ENCODE measurements around the gene TTC32. TPM values are rescaled to one million over a fixed set of nuclear protein-coding genes. Genes with fewer than 3 reads are reported as not detected.

TTC32 gene
- total RNA-seq, 4 donors from 2014 or later, result 10.8 to 42.6 (median 17.7) TPM

- H3K9me3 ChIP-seq, result no peaks in the 10 kb centered on the region
- WGBS, result 83% methylated on average over 7 of the region's 7 CpGs
- TF ChIP-seq POLR2A (IDR thresholded peaks at IDR 0.05), result no peak
- no peak for TF ChIP-seq EP300 (IDR thresholded peaks at IDR 0.05)
- TF ChIP-seq POLR2AphosphoS5 (IDR thresholded peaks at IDR 0.05), result no peak
- TF ChIP-seq, protein P1, sequence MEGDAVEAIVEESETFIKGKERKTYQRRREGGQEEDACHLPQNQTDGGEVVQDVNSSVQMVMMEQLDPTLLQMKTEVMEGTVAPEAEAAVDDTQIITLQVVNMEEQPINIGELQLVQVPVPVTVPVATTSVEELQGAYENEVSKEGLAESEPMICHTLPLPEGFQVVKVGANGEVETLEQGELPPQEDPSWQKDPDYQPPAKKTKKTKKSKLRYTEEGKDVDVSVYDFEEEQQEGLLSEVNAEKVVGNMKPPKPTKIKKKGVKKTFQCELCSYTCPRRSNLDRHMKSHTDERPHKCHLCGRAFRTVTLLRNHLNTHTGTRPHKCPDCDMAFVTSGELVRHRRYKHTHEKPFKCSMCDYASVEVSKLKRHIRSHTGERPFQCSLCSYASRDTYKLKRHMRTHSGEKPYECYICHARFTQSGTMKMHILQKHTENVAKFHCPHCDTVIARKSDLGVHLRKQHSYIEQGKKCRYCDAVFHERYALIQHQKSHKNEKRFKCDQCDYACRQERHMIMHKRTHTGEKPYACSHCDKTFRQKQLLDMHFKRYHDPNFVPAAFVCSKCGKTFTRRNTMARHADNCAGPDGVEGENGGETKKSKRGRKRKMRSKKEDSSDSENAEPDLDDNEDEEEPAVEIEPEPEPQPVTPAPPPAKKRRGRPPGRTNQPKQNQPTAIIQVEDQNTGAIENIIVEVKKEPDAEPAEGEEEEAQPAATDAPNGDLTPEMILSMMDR (IDR thresholded peaks at IDR 0.05), result no peak
- DNase-seq (ENCODE audit: low spot score in 2 of 2), result peak in 1 of 2 donors; percentile 35
- peaks cover 10% of the 10 kb centered on the region for H3K4me1 ChIP-seq
- H3K27me3 ChIP-seq, result no peaks in the 10 kb centered on the region
- H3K36me3 ChIP-seq, result no peaks in the 10 kb centered on the region
- H3K4me3 ChIP-seq, result no peak overlapping the region
- H3K27ac ChIP-seq, result no peak overlapping the region
Observed at GRCh38 chr2:19887510-19887909, 14.3 kb downstream of the TTC32 start.

- H3K27ac ChIP-seq, result no peak overlapping the region
- TF ChIP-seq, protein P1 (IDR thresholded peaks at IDR 0.05), result no peak
- TF ChIP-seq POLR2AphosphoS5 (IDR thresholded peaks at IDR 0.05) (no peak), EP300 (IDR thresholded peaks at IDR 0.05) (no peak), POLR2A (IDR thresholded peaks at IDR 0.05) (no peak)
- DNase-seq (ENCODE audit: low spot score in 2 of 2), result no peak
- H3K36me3 ChIP-seq, result no peaks in the 10 kb centered on the region
- H3K4me1 ChIP-seq, result peaks cover 10% of the 10 kb centered on the region
- no peak overlapping the region for H3K4me3 ChIP-seq
- WGBS, result 53% methylated on average over 9 of the region's 11 CpGs
- H3K9me3 ChIP-seq, result no peaks in the 10 kb centered on the region
- no peaks in the 10 kb centered on the region for H3K27me3 ChIP-seq
Observed at GRCh38 chr2:19886261-19886660, 15.5 kb downstream of the TTC32 start.

- TF ChIP-seq, protein P1 (IDR thresholded peaks at IDR 0.05), result no peak
- Histone ChIP-seq H3K27me3 (no peaks in the 10 kb centered on the region), H3K4me3 (no peak overlapping the region), H3K4me1 (peaks cover 10% of the 10 kb centered on the region), H3K27ac (no peak overlapping the region), H3K9me3 (no peaks in the 10 kb centered on the region), H3K36me3 (no peaks in the 10 kb centered on the region)
- WGBS, result 62% methylated on average over 7 of the region's 7 CpGs
- peak in 1 of 2 donors; percentile 55 for DNase-seq (ENCODE audit: low spot score in 2 of 2)
Observed at GRCh38 chr2:19885791-19886190, 16.0 kb downstream of the TTC32 start.

DNA sequence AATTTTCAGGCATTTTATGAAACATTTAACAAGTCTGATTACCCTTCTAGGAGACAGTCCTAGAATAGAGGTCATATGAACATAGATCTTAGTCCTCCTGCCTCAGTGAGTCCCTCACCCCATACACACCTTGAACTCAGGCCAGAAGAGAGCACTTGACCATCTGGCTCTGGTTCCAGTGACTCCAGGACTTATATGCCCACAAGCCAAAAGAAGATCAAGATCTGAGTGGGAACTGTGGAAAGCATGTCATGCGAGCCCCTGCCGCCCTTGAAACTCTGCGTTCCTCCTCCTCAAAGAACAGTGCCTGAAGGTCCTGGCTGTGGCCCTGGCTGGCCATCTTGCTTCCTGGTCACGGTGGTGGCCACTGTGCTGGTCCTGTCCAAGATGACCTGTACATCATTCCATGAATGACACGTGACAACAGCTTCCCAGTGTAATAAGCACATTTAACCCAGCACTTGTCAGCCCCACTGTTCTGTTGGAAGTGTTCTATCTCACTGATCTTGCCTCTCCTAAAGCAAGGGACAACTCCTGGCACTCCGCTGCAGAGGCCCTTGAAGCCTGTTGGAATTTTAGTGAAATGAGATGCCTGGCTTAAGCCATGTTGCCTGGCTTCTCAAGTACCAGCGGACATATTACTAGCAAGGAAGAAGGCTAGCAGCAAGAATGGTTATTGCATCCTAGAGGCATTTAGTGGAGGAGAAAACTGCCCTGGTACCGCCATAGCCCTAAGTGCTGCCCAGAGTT lies 17.6 kb downstream of the TTC32 start:
- TF ChIP-seq, protein P1 (IDR thresholded peaks at IDR 0.05), result no peak
- TF ChIP-seq EP300 (IDR thresholded peaks at IDR 0.05) (no peak), POLR2AphosphoS5 (IDR thresholded peaks at IDR 0.05) (no peak), POLR2A (IDR thresholded peaks at IDR 0.05) (no peak)
- Histone ChIP-seq H3K4me3 (no peak overlapping the region), H3K27ac (no peak overlapping the region), H3K36me3 (no peaks in the 10 kb centered on the region), H3K4me1 (peaks cover 5% of the 10 kb centered on the region), H3K9me3 (no peaks in the 10 kb centered on the region), H3K27me3 (no peaks in the 10 kb centered on the region)
- 99% methylated on average over 6 of the region's 8 CpGs for whole genome bisulfite sequencing
- peak in 1 of 2 donors; percentile 13 for DNase-seq (ENCODE audit: low spot score in 2 of 2)

DNA sequence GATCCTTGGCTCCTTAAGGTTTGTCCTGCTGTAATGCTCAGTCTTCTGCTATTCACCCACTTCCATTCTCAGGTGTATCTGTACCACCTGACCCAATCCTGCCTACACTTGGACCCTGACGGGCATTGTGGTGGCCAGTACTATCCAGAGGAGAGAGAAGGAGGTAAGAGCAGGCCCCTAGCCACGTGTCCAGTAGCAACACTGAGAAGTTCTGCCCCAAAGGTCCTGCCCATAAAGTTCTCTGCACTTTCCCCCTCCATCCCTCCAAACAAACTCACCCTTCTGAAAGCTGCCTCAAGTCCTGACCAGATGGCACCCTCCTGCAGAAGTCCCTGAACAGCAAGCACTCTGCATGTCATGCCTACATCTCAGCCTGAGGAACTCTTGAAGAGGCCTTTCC lies 18.3 kb downstream of the TTC32 start:
- Histone ChIP-seq H3K36me3 (no peaks in the 10 kb centered on the region), H3K4me1 (no peaks in the 10 kb centered on the region), H3K27ac (no peak overlapping the region), H3K27me3 (no peaks in the 10 kb centered on the region), H3K4me3 (no peak overlapping the region), H3K9me3 (no peaks in the 10 kb centered on the region)
- no peak for TF ChIP-seq EP300 (IDR thresholded peaks at IDR 0.05)
- DNase-seq (ENCODE audit: low spot score in 2 of 2), result peak in 1 of 2 donors; percentile 29
- WGBS, result 46% methylated on average over 2 of the region's 2 CpGs

Measured in suprapubic skin (tissue), 4 donors.